HG03457 (cell line): Measurements from ENCODE around the gene NCOR1.
"Not testable (repeated sequence)": the region's sequence is repeated elsewhere in the genome, so short reads cannot be mapped to it uniquely, and the experiment has no call there.

Source experiments
- ATAC-seq: cut with Tn5 transposase; IDR thresholded peaks from one replicate; pipeline ENCODE4 v1.9.1; 2021; ENCODE audit warnings: moderate number of reproducible peaks; ENCODE audit not compliant: unreplicated experiment

Gene NCOR1

GRCh38 chr17:16215965-16216316 is 607 bp upstream of the NCOR1 start:
- ATAC-seq = no peak

- peak; percentile 14 for ATAC-seq
These were observed 397 bp downstream of the NCOR1 start for GRCh38 chr17:16215002-16215272.

- ATAC-seq = peak; percentile 15
These were observed 938 bp downstream of the NCOR1 start for GRCh38 chr17:16214190-16215001.

GRCh38 chr17:16212793-16213192 is 2.5 kb downstream of the NCOR1 start:
- ATAC-seq = no peak

GRCh38 chr17:16211590-16211989 is 3.7 kb downstream of the NCOR1 start:
- no peak for ATAC-seq

- ATAC-seq = not testable (repeated sequence)
These were observed 10.6 kb downstream of the NCOR1 start for GRCh38 chr17:16204763-16205162.

- ATAC-seq = not testable (repeated sequence)
These were observed 12.5 kb downstream of the NCOR1 start for GRCh38 chr17:16202554-16203500.

GRCh38 chr17:16201693-16202131 is 13.6 kb downstream of the NCOR1 start:
- ATAC-seq = not testable (repeated sequence)

GRCh38 chr17:16199093-16199492 is 16.2 kb downstream of the NCOR1 start:
- ATAC-seq = no peak

GRCh38 chr17:16197276-16197675 is 18.1 kb downstream of the NCOR1 start:
- no peak for ATAC-seq

GRCh38 chr17:16194307-16194835 is 21.0 kb downstream of the NCOR1 start:
- not testable (repeated sequence) for ATAC-seq

- ATAC-seq = no peak
These were observed 23.7 kb downstream of the NCOR1 start for GRCh38 chr17:16191604-16192003.

GRCh38 chr17:16190703-16191360 is 24.5 kb downstream of the NCOR1 start:
- ATAC-seq = no peak

GRCh38 chr17:16189791-16190348 is 25.5 kb downstream of the NCOR1 start:
- no peak for ATAC-seq

GRCh38 chr17:16187642-16188041 is 27.7 kb downstream of the NCOR1 start:
- ATAC-seq = no peak

- ATAC-seq = no peak
These were observed 33.8 kb downstream of the NCOR1 start for GRCh38 chr17:16181581-16181980.

GRCh38 chr17:16178836-16179235 is 36.5 kb downstream of the NCOR1 start:
- ATAC-seq = no peak

GRCh38 chr17:16171613-16172012 is 43.7 kb downstream of the NCOR1 start:
- no peak for ATAC-seq

- ATAC-seq = not testable (repeated sequence)
These were observed 48.6 kb downstream of the NCOR1 start for GRCh38 chr17:16166766-16167165.

- ATAC-seq = no peak
These were observed 56.6 kb downstream of the NCOR1 start for GRCh38 chr17:16158714-16159113.

- no peak for ATAC-seq
These were observed 59.8 kb downstream of the NCOR1 start for GRCh38 chr17:16155536-16155935.
